ENCODE data around the gene ARL6IP1. TPM values are rescaled to one million over a fixed set of nuclear protein-coding genes. Genes with fewer than 3 reads are reported as not detected.

Gene ARL6IP1
- 309 and 323 TPM in 2 replicates for total RNA-seq (2014; rRNA removed; shearing (Covaris generic))
- 179 and 239 TPM in 2 replicates for polyA plus RNA-seq (2014; cell fraction: nucleus; rRNA removed)

- DNase-seq (ENCODE audit: extremely low read depth, low read depth), result peak; percentile 100
Observed at GRCh38 chr16:18801145-18801972, at the start of gene ARL6IP1. ARL6IP1 (minus strand) TSS chr16:18801549; CDS start chr16:18801466, 83 bp downstream.

- no peak for DNase-seq (ENCODE audit: extremely low read depth, low read depth)
Observed at GRCh38 chr16:18846416-18846815, 45.1 kb upstream of the ARL6IP1 start.

DNA sequence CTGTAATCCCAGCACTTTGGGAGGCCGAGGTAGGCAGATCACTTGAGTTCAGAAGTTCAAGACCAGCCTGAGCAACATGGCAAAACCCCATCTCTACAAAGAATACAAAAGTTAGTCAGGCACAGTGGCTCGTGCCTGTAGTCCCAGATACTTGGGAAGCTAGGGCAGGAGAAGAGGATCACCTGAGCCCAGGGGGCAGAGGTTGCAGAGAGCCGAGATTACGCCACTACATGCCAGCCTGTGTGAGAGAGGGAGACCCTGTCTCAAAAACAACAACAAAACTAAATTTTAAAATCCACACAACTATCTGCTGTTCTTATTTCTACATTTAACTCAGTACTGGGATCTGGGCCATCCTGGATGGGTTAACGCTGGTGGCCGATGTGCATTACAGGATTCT is 41.2 kb upstream of the ARL6IP1 start:
- DNase-seq (ENCODE audit: extremely low read depth, low read depth), result no peak

- no peak for DNase-seq (ENCODE audit: extremely low read depth, low read depth)
Observed at GRCh38 chr16:18841833-18842525, 40.6 kb upstream of the ARL6IP1 start.

- DNase-seq (ENCODE audit: extremely low read depth, low read depth), result no peak
Observed at GRCh38 chr16:18839555-18839954, 38.2 kb upstream of the ARL6IP1 start.

DNA sequence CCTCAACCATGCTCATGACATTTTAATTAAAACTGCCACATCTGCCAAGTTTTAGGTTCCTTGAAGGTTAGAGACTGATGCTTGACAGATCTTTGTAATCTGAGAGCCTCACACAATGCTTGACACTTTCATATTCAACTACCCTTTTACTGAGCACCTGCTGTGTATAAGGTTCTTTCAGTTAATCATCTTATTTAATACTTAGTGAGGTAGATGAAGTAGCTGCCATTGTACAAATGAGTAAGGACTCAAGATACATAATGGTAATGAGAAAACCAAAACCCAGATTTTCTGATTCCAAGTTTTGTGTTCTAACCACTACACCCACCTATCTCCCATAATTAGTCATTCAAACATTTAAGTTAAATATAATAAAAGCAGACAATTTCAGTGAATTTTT is 35.4 kb upstream of the ARL6IP1 start:
- no peak for DNase-seq (ENCODE audit: extremely low read depth, low read depth)

DNA sequence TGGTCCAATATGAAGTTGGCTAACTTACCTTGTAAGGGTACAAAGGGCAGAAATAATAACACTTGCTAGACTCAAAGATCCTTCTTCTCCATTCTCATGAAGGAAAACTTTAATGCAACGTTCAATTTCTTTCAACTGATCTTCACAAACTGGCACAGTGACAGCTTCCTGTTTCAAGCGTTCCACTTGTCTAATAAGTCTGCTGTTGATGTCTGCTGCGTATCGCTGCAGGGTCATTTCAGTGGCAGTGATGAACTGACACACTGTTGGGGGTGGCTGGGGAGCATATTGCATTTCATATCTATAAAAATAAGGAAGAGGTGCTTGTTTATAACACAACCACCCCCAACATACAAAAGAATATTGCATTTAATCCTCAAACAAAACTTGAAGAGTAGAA is 33.5 kb upstream of the ARL6IP1 start:
- DNase-seq (ENCODE audit: extremely low read depth, low read depth), result no peak

GRCh38 chr16:18833707-18834505 is 32.6 kb upstream of the ARL6IP1 start:
- no peak for DNase-seq (ENCODE audit: extremely low read depth, low read depth)

- DNase-seq (ENCODE audit: extremely low read depth, low read depth), result no peak
Observed at GRCh38 chr16:18832613-18833012, 31.3 kb upstream of the ARL6IP1 start.

- DNase-seq (ENCODE audit: extremely low read depth, low read depth), result no peak
Observed at GRCh38 chr16:18832006-18832405, 30.7 kb upstream of the ARL6IP1 start.

- DNase-seq (ENCODE audit: extremely low read depth, low read depth), result no peak
Observed at GRCh38 chr16:18829251-18829650, 27.9 kb upstream of the ARL6IP1 start.

DNA sequence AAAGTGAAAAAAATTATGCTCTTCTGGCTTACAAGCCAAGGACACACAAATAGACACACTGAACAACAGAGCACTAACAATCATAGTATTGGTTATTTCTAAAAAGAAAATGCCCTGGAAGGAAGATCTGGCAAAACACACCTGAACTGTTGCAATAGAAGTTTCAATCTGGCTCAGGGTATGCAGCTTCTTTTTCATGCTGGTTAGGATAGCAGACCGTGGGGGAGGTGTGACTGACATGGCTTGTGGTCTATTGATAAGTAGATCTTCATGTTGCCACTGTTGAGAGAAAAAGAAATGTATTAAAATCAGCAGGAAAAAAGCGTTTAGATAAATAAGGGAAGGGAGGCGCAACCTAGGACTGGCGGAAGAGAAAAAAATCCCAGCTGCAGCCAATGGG is 26.5 kb upstream of the ARL6IP1 start:
- no peak for DNase-seq (ENCODE audit: extremely low read depth, low read depth)

- DNase-seq (ENCODE audit: extremely low read depth, low read depth), result no peak
Observed at GRCh38 chr16:18816286-18816685, 14.9 kb upstream of the ARL6IP1 start.

GRCh38 chr16:18811925-18812324 is 10.6 kb upstream of the ARL6IP1 start:
- no peak for DNase-seq (ENCODE audit: extremely low read depth, low read depth)

- DNase-seq (ENCODE audit: extremely low read depth, low read depth), result no peak
Observed at GRCh38 chr16:18809165-18809564, 7.8 kb upstream of the ARL6IP1 start.

DNA sequence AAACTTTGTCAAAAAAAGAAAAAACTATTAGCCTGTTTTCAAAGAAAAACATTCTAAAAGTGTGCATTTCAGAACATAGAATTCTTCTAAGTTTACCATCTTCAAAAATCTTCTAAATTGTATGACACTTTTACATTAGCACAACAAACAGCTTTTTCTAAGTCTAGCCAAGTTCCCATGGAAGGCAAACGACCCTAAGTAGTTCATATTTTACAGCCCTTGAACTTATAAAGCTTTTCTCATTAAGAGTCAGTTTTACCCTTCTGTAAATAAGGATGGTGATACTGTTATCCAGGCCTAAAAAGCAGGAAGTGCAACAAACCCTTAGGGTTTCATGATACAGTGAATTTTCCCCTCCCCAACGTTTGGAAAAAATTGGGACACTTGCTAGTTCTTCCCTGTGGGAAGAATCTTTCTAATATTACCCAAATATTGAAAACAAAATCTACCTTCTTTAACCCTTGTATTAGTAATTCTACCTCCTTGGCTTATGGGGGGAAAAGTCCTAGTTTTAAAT is 4.0 kb upstream of the ARL6IP1 start:
- DNase-seq (ENCODE audit: extremely low read depth, low read depth), result no peak

DNA sequence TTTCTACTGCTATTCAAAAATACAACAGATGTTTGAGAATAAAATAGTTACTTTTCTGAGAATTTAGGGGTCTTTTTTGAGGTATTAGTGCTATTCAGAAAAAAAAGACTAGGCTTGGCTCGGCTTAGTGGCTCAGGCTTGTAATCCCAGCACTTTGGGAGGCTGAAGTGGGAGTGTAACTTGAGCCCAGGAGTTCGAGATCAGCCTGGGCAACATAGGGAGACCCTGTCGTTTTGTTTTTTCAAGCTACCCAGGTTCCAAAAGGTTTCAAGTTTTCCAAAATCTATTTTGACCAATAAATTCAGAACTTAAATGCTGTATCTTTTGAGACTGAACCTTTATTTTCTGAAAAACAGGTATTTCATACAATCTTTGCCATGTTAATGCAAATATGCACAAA is 3.2 kb upstream of the ARL6IP1 start:
- DNase-seq (ENCODE audit: extremely low read depth, low read depth), result no peak

GRCh38 chr16:18803569-18804462 is 2.5 kb upstream of the ARL6IP1 start:
- DNase-seq (ENCODE audit: extremely low read depth, low read depth), result peak; percentile 43

- DNase-seq (ENCODE audit: extremely low read depth, low read depth), result no peak
Observed at GRCh38 chr16:18802767-18803343, 1.5 kb upstream of the ARL6IP1 start.

GRCh38 chr16:18800775-18801144 is 589 bp downstream of the ARL6IP1 start:
- DNase-seq (ENCODE audit: extremely low read depth, low read depth), result no peak

All from NCI-H460 (cell line).